H7 (cell line): ENCODE results near the gene DUS2. TPM values are rescaled to one million over a fixed set of nuclear protein-coding genes. Genes with fewer than 3 reads are reported as not detected.
A peak's percentile ranks its signal among the peaks of the same experiment; 100 is the strongest.
"Not testable (repeated sequence)": the region's sequence is repeated elsewhere in the genome, so short reads cannot be mapped to it uniquely, and the experiment has no call there.

Experiments used
- DNase-seq: peaks from one replicate; pipeline ENCODE4 v3.0.0; 2012
- H3K27me3 ChIP-seq: 2 replicates; pipeline ENCODE4 v1.6.0; 2011; ENCODE audit warnings: mild to moderate bottlenecking, low read length; ENCODE audit not compliant: control insufficient read depth, insufficient read depth
- H3K36me3 ChIP-seq: replicated peaks from 2 replicates; pipeline ENCODE4 v1.5.1; 2011; ENCODE audit warnings: low read length; ENCODE audit not compliant: control insufficient read depth, insufficient read depth
- H3K4me3 ChIP-seq: 2 replicates; pipeline ENCODE4 v1.5.1; 2011; ENCODE audit warnings: low read depth, mild to moderate bottlenecking, control low read depth, low read length, moderate library complexity; ENCODE audit not compliant: insufficient read depth
- total RNA-seq: library from RNA; depleted of rRNA; stranded (reverse); fragments of >200 nt; shearing (Covaris generic); gene quantifications from 2 replicates; pipeline ENCODE4 v1.2.3, GENCODE V29; 2014

DUS2 gene
- total RNA-seq, 1 experiment from 2014 or later: 46.9 TPM

GRCh38 chr16:68013440-68013839 is 9.6 kb upstream of the DUS2 start:
- no peak for DNase-seq
- Histone ChIP-seq H3K36me3 (no peaks in the 10 kb centered on the region), H3K27me3 (no peaks in the 10 kb centered on the region), H3K4me3 (no peak overlapping the region)

- Histone ChIP-seq H3K4me3 (no peak within 1 kb of the TSS), H3K27me3 (no peaks in the 10 kb centered on the region)
- no peak for DNase-seq
Measured at GRCh38 chr16:68015681-68016080, 7.4 kb upstream of the DUS2 start, which contains the start of gene DPEP2NB. DPEP2NB (minus strand) TSS chr16:68015911; CDS start chr16:68015770, 141 bp downstream.

GRCh38 chr16:68019167-68019680 is 3.9 kb upstream of the DUS2 start:
- no peak for DNase-seq
- H3K36me3 ChIP-seq: peaks cover 5% of the 10 kb centered on the region; the same call in 1 of the 2 replicates
- no peak overlapping the region for H3K4me3 ChIP-seq
- no peaks in the 10 kb centered on the region for H3K27me3 ChIP-seq

More at GRCh38 chr16:68015681-68016080, 7.4 kb upstream of the DUS2 start, which contains the start of gene DPEP2NB:
- H3K36me3 ChIP-seq: no peaks in the 10 kb centered on the region

GRCh38 chr16:68021490-68021889 is 1.6 kb upstream of the DUS2 start:
- Histone ChIP-seq H3K4me3 (no peak overlapping the region), H3K36me3 (peaks cover 7% of the 10 kb centered on the region), H3K27me3 (no peaks in the 10 kb centered on the region)
- no peak for DNase-seq

- H3K4me3 ChIP-seq: peak overlapping the region; percentile 91
- no peaks in the 10 kb centered on the region for H3K27me3 ChIP-seq
- no peak for DNase-seq
- peaks cover 7% of the 10 kb centered on the region for H3K36me3 ChIP-seq
Measured at GRCh38 chr16:68022278-68022727, 781 bp upstream of the DUS2 start.

- DNase-seq: no peak
- Histone ChIP-seq H3K36me3 (peaks cover 4% of the 10 kb centered on the region), H3K27me3 (no peaks in the 10 kb centered on the region), H3K4me3 (no peak overlapping the region)
Measured at GRCh38 chr16:68028996-68029395, 5.9 kb downstream of the DUS2 start.

GRCh38 chr16:68030108-68030507 is 7.0 kb downstream of the DUS2 start:
- H3K4me3 ChIP-seq, H3K27me3 ChIP-seq, H3K36me3 ChIP-seq, DNase-seq: not testable (repeated sequence)

- no peak for DNase-seq
- Histone ChIP-seq H3K4me3 (no peak overlapping the region), H3K27me3 (no peaks in the 10 kb centered on the region), H3K36me3 (peaks cover 1% of the 10 kb centered on the region)
Measured at GRCh38 chr16:68031951-68032350, 8.9 kb downstream of the DUS2 start.

- peaks cover 3% of the 10 kb centered on the region for H3K36me3 ChIP-seq
- no peak overlapping the region for H3K4me3 ChIP-seq
- DNase-seq: no peak
- no peaks in the 10 kb centered on the region for H3K27me3 ChIP-seq
Measured at GRCh38 chr16:68033101-68033500, 10.0 kb downstream of the DUS2 start.

GRCh38 chr16:68035227-68035626 is 12.1 kb downstream of the DUS2 start:
- no peak for DNase-seq
- no peaks in the 10 kb centered on the region for H3K27me3 ChIP-seq
- peaks cover 4% of the 10 kb centered on the region for H3K36me3 ChIP-seq
- H3K4me3 ChIP-seq: no peak overlapping the region

- no peak for DNase-seq
Measured at GRCh38 chr16:68037841-68038597, 14.9 kb downstream of the DUS2 start.

GRCh38 chr16:68040506-68041288 is 17.6 kb downstream of the DUS2 start:
- no peak overlapping the region for H3K4me3 ChIP-seq
- no peaks in the 10 kb centered on the region for H3K27me3 ChIP-seq
- DNase-seq: peak; percentile 78
- peaks cover 9% of the 10 kb centered on the region for H3K36me3 ChIP-seq

More at GRCh38 chr16:68037841-68038597, 14.9 kb downstream of the DUS2 start:
- Histone ChIP-seq H3K4me3 (no peak overlapping the region), H3K36me3 (peaks cover 9% of the 10 kb centered on the region), H3K27me3 (no peaks in the 10 kb centered on the region)

- no peak for DNase-seq
- no peak overlapping the region for H3K4me3 ChIP-seq
- H3K36me3 ChIP-seq: peaks cover 9% of the 10 kb centered on the region
- no peaks in the 10 kb centered on the region for H3K27me3 ChIP-seq
Measured at GRCh38 chr16:68041783-68042182, 18.7 kb downstream of the DUS2 start.

GRCh38 chr16:68046106-68046505 is 23.0 kb downstream of the DUS2 start:
- Histone ChIP-seq H3K36me3 (peaks cover 10% of the 10 kb centered on the region), H3K4me3 (no peak overlapping the region)
- DNase-seq: no peak

GRCh38 chr16:68047987-68048386 is 24.9 kb downstream of the DUS2 start:
- H3K4me3 ChIP-seq: no peak overlapping the region
- H3K36me3 ChIP-seq: peaks cover 6% of the 10 kb centered on the region
- DNase-seq: no peak
- no peaks in the 10 kb centered on the region for H3K27me3 ChIP-seq

More at GRCh38 chr16:68046106-68046505, 23.0 kb downstream of the DUS2 start:
- H3K27me3 ChIP-seq: no peaks in the 10 kb centered on the region
